Measurements from ENCODE around the gene SPATA19.

- no peak for TF ChIP-seq CTCF (IDR thresholded peaks at IDR 0.05)
- TF ChIP-seq POLR2A (IDR thresholded peaks at IDR 0.05): no peak
These were observed 29.7 kb downstream of the SPATA19 start for GRCh38 chr11:133815636-133816035.

Data from Peyer's patch (tissue), 4 donors.